ENCODE data around the gene F8.

Gene F8

DNA sequence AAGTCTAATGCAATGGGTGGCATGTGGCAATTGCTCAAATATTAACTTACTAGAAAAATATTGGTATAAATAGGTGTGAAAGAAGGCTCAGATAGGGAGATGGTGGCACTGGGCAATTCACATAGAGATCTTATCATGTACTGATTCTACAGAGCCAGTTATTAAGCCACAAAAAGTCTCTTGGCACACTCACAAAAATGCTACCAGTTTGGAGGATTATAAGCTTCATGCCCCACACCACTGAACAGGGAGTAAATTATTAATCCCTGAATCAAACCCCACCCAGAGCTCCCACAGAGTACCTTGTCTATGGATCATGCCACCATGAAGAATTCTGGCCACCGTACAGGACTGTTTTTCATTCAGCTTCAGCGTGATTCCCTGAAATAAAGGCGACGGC lies 231.1 kb downstream of the F8 start:
- no peak overlapping the region for H3K4me2 ChIP-seq (ENCODE audit: low read length)
- TF ChIP-seq, protein P1, sequence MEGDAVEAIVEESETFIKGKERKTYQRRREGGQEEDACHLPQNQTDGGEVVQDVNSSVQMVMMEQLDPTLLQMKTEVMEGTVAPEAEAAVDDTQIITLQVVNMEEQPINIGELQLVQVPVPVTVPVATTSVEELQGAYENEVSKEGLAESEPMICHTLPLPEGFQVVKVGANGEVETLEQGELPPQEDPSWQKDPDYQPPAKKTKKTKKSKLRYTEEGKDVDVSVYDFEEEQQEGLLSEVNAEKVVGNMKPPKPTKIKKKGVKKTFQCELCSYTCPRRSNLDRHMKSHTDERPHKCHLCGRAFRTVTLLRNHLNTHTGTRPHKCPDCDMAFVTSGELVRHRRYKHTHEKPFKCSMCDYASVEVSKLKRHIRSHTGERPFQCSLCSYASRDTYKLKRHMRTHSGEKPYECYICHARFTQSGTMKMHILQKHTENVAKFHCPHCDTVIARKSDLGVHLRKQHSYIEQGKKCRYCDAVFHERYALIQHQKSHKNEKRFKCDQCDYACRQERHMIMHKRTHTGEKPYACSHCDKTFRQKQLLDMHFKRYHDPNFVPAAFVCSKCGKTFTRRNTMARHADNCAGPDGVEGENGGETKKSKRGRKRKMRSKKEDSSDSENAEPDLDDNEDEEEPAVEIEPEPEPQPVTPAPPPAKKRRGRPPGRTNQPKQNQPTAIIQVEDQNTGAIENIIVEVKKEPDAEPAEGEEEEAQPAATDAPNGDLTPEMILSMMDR (IDR thresholded peaks at IDR 0.05; ENCODE audit: low read length): no peak
- TF ChIP-seq EZH2 (IDR thresholded peaks at IDR 0.05; ENCODE audit: borderline replicate concordance, low read length): no peak
- H2AFZ ChIP-seq (ENCODE audit: low read length): no peak overlapping the region
- H3K27me3 ChIP-seq (ENCODE audit: insufficient read depth, low read length): no peaks in the 10 kb centered on the region
- no peaks in the 10 kb centered on the region for H3F3A ChIP-seq (ENCODE audit: insufficient read depth, low read length)
- no peaks in the 10 kb centered on the region for H3K9me2 ChIP-seq (ENCODE audit: low read depth, low read length)
- H3K27ac ChIP-seq (ENCODE audit: low read depth, low read length, poor library complexity, severe bottlenecking): no peak overlapping the region
- no peaks in the 10 kb centered on the region for H3K4me1 ChIP-seq (ENCODE audit: insufficient read depth, low read length, severe bottlenecking)
- no peaks in the 10 kb centered on the region for H4K20me1 ChIP-seq (ENCODE audit: insufficient read depth, low read length)
- H3K4me3 ChIP-seq (ENCODE audit: low read depth, low read length, poor library complexity, severe bottlenecking): no peak overlapping the region
- H3K9ac ChIP-seq (ENCODE audit: low read length): no peak overlapping the region
- H3K36me3 ChIP-seq (ENCODE audit: insufficient read depth, low read length): no peaks in the 10 kb centered on the region
- no peaks in the 10 kb centered on the region for H3K79me2 ChIP-seq (ENCODE audit: insufficient read depth, low read length)
- no peaks in the 10 kb centered on the region for H3K9me3 ChIP-seq (ENCODE audit: low read length)
